SU-DHL-6 (cell line): ENCODE measurements around the gene LRP6.

ENCODE experiments used
- EZH2phosphoT487 ChIP-seq: fragments of 200-600 bp; sonication (generic), shearing (Covaris generic); conservative IDR thresholded peaks from 2 replicates; pipeline ENCODE4 v1.6.1; 2018; ENCODE audit warnings: mild to moderate bottlenecking, antibody characterized with exemption, low read length, moderate library complexity, mixed read lengths
- TF ChIP-seq, protein P1 (sequence below): fragments of 200-600 bp; sonication (generic); IDR thresholded peaks from one replicate; pipeline ENCODE4 v1.5.1; 2017; ENCODE audit warnings: antibody characterized with exemption, mild to moderate bottlenecking, low read length, moderate library complexity; ENCODE audit not compliant: insufficient read depth, poor library complexity, severe bottlenecking

DNA sequence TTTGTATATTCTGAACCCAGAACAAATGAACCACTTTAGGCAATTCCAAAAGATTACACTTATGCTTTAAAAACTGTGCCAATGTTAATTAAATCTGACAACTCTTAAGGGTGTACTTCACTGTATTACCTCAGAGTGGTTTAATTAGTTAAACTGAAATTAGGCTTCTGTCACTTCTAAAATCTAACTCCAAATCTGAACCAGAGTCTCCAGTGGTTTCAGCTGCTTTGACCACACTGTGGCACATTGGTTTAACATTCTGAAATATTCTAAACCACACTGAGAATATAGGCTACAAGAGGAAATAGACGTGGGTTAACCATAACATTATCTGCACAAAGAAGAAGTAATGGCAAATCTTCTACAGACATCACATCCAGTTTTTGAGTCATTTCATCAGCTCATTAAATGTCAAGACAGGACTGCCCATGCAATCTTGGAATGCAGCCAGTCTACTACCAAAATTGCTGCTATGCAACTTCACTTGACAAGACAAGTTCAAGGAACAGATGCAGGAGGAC, 94.8 kb downstream of the LRP6 start:
- TF ChIP-seq, protein P1, sequence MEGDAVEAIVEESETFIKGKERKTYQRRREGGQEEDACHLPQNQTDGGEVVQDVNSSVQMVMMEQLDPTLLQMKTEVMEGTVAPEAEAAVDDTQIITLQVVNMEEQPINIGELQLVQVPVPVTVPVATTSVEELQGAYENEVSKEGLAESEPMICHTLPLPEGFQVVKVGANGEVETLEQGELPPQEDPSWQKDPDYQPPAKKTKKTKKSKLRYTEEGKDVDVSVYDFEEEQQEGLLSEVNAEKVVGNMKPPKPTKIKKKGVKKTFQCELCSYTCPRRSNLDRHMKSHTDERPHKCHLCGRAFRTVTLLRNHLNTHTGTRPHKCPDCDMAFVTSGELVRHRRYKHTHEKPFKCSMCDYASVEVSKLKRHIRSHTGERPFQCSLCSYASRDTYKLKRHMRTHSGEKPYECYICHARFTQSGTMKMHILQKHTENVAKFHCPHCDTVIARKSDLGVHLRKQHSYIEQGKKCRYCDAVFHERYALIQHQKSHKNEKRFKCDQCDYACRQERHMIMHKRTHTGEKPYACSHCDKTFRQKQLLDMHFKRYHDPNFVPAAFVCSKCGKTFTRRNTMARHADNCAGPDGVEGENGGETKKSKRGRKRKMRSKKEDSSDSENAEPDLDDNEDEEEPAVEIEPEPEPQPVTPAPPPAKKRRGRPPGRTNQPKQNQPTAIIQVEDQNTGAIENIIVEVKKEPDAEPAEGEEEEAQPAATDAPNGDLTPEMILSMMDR = no peak
- TF ChIP-seq EZH2phosphoT487 = no peak
